ENCODE results near the gene ITGB1BP1. TPM values are rescaled to one million over a fixed set of nuclear protein-coding genes. Genes with fewer than 3 reads are reported as not detected.

The ITGB1BP1 gene
- total RNA-seq, 1 donor from 2014 or later, result 45.7 TPM

DNA sequence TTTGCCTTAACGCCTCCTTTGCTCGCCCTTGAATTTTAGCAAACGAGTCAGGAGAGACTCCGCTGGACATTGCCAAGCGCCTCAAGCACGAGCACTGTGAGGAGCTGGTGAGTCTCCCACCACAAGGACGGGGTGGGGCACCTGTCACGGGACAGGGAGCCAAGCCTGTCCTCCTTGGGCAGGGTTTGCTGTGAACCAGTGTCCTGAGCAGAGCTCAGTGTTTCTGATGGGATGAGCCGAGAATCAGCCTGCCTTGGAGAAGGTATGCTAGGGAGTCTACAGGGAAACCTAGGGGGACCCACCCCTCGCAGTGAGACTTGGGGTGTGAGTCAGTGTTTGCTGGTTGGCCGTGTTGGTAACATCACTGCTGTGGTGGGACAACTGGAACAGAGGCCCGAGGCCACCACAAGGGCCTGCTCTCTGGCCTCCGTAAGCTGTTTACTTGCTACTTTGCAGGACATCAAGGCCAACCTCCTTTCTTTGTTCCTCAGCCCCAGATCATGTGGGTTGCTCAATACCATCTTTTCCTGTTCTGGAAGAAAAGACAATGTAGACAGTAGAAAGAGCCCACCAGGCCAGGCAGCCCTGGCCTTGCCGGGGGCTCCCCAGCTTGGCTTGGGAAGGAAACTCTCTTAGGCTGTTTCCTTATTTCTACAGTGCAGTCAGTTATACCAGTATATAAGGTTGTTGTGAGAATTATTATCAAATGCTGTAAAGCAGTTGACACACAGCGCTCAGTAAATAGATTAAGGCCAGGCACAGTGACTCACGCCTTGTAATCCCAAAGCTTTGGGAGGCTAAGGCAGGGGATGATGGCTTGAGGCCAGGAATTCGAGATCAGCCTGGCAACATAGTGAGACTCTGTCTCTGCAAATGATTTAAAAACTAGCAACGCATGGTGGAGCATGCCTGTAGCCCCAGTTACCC lies 42.4 kb downstream of the ITGB1BP1 start:
- no peak for FAIRE-seq
- no peak for DNase-seq (ENCODE audit: low spot score in 2 of 2)

DNA sequence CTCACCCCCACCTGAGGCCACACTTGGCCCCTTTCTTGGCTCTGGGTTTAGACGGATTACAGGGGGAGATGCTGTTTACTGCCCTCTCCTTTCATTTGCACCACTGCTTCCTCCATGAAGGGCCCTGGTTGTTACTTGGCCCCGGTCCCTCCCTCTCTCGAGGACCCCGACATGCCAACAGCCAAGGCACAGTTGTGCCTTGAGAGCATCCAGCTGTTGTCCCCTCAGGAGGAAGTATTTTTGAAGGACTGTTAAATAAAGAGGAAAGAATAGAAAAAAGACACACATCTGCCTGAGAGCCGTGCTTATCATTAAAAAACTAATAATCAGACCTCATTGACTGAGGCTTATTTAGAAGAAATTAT lies 44.0 kb downstream of the ITGB1BP1 start:
- DNase-seq (ENCODE audit: low spot score in 2 of 2) (no peak), FAIRE-seq (no peak)

DNA sequence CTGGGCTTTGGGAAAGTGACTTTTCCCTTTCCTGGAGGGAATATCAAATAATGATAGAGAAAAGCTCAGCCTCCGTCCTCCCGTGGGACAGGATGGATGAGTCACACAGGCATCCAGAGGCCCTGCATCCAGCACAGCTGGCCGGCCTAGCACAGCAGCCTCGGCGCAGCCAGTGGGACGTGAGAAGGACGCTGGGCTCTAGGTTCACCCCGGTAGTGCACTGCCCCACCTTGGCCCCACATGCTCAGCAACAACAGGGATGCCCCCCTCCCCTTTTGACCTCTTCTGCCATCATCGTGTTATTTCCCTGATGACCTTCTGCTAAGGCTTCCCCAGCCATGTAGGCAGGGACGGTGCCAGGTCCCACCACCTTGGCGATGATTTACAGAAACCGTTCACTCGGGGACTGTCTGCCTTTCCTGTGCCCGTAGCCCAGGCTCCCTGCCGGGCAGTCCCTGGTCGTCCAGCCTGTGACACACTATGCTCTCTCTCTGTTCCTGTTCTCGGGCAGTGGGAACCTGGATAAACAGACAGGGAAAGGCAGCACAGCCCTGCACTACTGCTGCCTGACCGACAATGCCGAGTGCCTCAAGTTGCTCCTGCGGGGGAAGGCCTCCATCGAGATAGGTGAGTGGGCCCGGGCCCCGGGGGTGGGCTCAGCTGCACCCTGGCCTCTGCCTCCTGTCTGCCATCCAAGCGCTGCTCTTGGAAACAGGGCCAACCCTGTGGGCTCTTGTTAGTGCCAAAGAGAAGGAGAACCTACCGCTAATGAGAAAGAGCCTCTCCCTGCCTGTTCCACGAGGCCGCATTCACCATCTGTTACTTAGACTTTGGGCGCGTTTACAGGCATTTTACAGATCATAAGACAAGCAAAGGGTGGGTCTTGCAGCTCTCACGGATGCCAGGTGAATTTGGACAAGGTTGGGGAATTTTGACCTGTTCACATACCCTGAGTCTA lies 44.6 kb downstream of the ITGB1BP1 start:
- DNase-seq (ENCODE audit: low spot score in 2 of 2), result no peak
- FAIRE-seq, result no peak

DNA sequence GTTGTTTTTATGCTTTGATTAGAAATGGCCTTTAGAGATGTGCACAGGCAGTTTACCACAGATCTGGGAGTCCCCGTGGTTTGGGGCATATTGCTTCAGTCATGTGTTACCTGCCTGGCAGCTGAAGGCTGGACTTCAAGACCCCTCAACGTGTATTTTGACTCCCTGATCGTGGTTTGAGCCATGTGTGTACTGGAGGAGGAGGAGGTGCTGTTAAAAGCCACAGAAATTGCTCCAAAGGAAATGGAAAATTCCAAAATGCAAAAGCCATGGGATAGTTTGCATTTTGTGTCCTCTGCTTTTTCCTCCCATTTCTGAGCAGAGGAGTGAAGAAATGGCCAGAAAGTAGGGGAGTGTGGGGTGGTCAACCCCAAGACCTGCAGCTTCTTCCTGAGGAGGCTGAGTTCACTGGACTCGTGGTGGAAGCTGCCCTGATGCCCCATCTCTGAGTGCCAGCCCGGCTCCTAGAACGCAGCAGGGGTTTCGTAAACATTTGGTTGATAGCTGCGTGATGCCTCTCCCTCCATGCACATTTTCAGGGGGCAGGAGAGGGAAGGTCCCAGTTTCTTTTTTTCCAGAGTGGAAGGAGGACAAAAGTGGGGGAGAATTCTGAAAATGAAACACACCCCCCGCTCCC lies 45.7 kb downstream of the ITGB1BP1 start:
- DNase-seq (ENCODE audit: low spot score in 2 of 2), result no peak
- no peak for FAIRE-seq

DNA sequence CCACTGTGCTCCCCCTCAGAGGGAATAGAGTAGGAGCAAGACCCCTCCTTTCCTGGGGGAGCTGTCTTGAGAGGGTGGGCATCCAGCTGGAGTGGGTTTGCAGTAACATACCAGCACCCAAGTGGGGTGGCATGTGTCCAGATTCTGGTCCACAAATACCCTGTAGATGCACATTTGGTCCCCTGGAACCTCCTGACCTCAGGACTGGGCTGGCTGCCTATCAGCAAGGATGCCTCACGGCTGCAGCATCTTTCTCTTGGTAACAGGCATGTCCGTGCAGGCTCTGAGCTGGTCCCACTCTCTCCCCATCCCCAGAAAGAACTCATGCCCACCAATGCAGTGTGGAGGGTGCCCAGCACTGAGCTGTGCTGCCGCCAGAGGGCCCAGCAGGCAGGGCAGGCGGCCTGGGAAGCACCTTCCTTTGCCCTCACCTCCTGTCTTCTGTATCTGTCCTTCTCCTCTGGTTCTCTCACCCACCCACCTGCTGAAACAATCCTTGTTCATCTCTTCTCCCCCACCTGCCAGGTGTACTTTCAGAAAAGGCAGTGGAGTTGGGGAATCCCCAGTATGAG lies 47.4 kb downstream of the ITGB1BP1 start:
- FAIRE-seq (no peak), DNase-seq (ENCODE audit: low spot score in 2 of 2) (no peak)

DNA sequence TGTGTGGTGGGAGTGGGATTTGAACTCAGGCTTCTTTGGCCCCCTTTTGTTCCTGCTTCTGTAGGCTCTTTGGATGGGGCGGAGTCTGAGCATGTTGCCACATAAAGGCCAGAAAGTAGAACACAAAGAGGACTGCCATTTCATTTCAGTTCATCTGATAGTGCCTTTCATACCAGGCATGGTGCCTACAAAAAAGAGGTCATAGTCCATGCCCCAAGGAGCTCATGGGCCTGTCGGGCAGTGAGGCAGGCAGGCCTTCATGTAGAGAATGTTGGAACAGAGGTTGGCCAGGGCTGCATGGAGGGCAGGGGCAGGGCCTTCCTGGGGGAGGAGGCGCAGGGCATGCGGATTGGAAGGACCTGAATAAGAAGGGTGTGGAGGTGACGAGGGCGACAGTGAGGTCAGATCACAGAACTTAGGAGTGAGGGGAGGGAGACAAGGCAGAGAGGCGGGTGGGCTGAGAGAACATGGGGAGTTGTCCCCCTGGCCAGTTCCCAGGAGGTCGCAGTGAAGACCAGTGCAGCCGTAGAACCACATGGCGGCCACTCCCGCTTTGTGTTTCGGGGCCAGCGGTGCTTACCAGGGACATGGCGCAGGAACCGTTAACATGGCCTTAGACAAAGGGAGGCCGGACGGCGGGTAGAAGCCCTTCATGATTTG lies 49.1 kb downstream of the ITGB1BP1 start:
- FAIRE-seq, result no peak
- no peak for DNase-seq (ENCODE audit: low spot score in 2 of 2)

DNA sequence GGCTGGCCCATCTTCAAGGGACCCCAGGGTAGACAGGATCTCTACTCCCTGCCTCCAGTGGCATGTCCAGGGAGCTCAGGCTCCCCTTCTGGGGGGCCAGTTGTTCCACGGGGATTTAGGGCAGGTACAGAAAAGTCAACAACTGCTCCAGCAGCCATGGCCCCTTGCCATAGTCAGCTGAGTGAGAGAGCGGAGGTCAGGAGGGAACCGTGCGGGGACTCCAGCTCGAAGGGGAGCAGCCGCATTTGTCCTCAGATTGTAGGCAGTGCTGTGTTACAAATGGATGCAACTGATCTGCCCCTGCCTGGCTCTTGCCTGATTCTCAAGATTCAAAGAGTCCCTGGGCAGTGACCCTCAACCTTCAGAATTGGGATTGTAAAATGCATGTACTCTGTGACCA lies 49.9 kb downstream of the ITGB1BP1 start:
- FAIRE-seq (no peak), DNase-seq (ENCODE audit: low spot score in 2 of 2) (no peak)

DNA sequence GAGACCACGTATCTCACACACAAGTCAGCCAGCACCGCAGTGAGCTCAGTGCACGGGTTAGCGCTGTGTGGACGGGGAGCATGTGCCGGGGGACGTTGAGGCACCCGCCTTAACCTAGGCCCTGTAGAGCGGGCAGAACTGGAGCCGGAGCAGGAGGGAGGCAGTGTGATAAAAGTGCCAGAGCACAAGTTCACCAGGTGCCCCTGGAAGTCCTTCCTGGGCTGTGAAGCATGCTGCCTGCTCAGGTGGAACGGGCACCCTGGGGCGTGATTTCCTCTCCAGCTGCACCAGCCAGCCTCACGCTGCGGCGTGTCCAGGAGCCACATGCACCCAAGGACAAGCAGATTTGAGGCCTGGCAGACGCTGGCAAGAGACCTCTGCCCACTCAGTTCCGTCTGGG lies 50.3 kb downstream of the ITGB1BP1 start:
- FAIRE-seq (no peak), DNase-seq (ENCODE audit: low spot score in 2 of 2) (no peak)

DNA sequence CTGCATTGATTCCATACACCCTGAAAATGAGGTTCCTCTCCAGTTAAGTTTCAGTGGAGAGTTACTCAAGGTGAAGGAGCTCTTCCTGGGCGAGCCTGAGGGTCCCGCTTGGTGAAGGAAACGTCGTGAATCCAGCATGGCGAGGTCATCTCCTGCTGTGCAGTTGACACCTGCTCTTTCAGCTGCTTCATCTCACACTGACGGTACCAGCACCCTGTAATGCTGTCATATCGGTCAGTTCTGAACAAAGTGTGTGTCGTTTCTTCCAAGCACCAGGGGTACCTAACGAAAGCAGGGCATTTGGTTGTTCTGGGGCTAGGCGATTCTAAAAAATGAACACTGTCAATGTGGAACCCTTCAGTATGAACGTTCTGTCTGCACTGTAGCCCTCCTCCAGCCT lies 52.6 kb downstream of the ITGB1BP1 start:
- DNase-seq (ENCODE audit: low spot score in 2 of 2), result no peak
- FAIRE-seq, result no peak

DNA sequence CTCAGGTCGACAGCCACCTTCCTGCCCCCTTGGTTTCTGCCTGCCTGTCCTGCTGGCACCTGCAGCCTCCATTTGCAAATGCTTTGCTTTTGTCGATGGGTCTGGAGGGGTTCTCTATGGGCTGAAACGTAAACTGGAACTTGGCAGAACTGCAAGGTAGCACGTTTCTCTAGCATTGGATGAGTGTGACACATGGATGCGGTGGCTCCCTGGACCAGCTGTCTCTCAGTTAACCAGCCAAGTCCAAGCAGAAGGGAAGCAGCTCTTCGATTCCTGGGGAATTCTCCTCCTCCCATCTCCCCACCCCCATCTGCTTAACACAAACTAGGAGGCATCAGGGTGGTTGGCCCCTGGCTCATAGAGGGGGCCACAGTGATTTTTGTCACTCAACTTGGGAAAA lies 57.3 kb downstream of the ITGB1BP1 start:
- no peak for FAIRE-seq
- DNase-seq (ENCODE audit: low spot score in 2 of 2), result no peak

DNA sequence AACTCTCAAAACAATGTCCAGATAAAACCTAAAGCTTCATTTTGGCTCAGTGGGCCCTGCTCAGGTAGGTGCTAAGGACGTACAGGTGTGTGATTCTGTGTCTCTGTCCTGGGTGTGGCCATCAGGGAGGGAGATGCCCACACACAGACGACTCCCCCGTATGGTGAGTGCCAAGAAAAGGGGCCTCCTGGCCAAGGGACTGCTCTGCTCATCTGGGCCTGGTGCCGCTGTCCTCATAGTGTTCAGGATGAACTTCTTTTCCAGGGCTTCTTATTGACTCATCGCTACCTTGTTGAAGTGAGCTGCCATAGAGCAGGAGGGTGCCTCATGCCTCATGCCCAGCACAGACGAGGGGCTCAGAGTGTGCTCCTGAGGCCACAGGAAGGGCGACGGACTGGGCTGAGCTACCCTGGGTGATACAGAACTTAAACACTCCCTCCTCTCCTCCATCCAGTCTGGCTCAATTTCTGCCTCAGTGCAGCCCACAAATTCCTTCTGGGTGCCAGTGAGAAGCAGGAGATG lies 57.8 kb downstream of the ITGB1BP1 start:
- DNase-seq (ENCODE audit: low spot score in 2 of 2) (no peak), FAIRE-seq (no peak)

DNA sequence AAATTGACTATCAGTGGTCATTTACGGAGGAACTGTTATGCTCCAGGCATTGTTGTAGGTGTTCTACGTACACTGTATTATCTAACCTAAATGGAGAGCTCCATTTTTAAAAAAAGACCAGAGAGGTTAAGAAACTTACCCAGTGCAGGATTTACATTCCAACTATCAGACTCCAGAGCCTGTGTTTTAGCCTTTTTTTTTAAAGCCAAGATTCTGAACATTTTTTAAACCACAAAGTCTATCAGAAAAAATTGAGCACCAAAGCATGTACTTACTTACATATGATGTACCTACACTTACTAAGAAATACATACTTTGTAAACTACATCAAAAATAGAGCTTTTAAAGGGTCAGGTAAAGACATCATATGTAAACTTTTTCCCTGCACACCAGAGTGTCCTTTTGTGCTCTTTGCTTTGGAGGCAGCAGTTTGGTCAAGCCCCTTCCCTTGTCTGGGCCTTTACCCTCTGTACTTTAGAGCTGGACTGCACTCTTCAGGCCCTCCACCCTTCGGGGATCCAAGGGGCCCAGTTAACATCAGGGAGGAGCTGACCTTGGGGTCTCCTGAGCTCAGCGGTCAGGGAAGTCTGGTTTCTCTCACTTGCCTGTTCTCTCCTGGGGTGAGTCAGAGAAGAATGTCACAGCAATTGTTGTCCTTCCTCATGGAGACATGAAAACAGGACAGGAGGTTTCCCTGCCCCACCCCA lies 58.4 kb downstream of the ITGB1BP1 start:
- FAIRE-seq, result no peak
- no peak for DNase-seq (ENCODE audit: low spot score in 2 of 2)

DNA sequence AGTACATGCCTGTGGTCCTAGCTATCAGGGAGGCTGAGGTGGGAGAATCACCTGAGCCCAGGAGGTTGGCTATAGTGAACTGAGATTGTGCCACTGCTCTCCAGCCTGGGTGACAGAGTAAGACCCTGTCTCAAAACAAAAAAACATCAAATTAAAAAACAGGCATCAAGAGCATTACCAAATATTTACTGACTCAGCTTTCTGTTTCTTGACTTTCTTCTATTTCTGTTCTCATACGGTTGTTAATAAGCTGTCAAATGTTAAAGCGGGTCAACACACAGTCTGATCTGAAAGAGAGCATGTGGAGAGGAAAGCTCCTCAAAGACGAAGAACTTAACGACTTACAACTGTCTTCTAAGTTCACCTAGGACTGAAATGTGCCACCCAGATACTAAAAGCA lies 59.0 kb downstream of the ITGB1BP1 start:
- FAIRE-seq (no peak), DNase-seq (ENCODE audit: low spot score in 2 of 2) (no peak)

DNA sequence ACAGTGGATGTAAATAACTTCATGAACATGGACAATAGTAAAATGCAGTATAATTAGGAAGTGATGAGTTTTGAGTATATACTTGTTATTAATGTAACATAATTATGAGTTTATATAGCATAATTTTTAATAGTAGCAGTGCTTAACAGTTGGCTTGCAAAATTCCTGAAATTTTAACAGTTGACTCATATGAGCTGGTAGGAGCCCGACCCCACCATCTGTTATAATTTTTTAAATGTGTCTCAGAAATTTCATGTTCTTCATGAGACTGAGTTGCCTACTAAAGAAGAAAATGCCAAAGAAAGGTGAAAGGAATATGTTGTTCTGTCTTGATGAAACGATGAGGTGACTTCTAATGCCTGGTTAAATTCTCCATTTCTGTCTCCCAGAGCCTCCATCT lies 62.6 kb downstream of the ITGB1BP1 start:
- FAIRE-seq, result no peak
- DNase-seq (ENCODE audit: low spot score in 2 of 2), result no peak

DNA sequence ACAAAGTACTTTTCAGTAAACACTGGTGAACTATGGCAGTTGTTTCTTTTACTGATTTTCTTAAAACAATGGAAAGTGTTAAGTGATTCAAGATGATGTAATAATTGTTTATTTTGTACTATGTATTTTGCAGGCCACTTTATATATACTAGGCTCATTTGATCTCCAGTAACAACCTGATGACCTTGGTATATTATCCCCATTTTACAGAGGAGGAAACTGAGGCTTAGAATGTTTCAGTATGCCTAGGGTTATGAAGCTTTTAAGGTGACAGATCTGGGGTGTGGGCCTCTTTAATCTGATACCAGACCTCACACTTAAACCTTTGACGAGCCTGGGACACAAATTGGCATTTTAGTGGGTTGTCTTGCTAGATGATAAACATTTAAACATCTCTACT lies 63.2 kb downstream of the ITGB1BP1 start:
- FAIRE-seq, result no peak

DNA sequence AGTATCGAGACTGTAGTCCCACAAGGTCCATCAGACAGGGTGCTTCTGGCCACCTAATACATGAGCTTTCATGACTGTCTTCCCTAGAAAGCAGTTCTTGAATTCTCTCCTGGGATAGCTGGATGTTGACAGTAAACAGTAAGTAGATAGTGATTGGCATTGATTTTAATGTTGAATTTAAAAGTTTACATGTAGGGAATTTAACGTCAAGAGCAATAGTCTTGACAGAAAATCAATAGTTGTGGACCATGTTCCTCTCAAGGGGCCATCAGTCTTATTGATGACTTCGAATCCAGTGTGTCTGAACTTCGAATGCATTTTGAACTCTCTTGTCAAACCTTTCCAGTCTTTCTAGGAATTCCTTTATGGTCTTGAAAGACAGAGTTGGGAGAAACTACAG lies 63.9 kb downstream of the ITGB1BP1 start:
- FAIRE-seq (no peak), DNase-seq (ENCODE audit: low spot score in 2 of 2) (no peak)

More for the DNA sequence above, 63.2 kb downstream of the ITGB1BP1 start:
- no peak for DNase-seq (ENCODE audit: low spot score in 2 of 2)

DNA sequence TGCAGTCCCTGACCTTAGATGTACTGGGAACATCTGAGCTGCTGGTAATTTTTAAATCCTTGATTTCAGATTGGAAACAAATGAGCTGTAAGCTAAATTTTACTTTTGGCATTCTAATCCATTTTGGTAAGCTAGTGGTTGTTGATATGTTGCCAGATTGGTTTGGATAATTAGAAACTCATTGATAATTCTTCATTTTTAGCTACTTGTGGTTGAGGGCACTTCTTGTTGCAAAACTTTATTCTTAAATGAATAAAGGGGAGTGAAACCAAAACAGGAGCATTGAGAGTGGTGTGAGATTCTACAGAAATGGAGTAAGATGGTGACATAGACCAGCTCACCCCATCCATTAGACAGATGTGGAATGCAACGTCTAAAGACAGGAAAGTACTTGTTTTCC lies 64.5 kb downstream of the ITGB1BP1 start:
- DNase-seq (ENCODE audit: low spot score in 2 of 2) (no peak), FAIRE-seq (no peak)

DNA sequence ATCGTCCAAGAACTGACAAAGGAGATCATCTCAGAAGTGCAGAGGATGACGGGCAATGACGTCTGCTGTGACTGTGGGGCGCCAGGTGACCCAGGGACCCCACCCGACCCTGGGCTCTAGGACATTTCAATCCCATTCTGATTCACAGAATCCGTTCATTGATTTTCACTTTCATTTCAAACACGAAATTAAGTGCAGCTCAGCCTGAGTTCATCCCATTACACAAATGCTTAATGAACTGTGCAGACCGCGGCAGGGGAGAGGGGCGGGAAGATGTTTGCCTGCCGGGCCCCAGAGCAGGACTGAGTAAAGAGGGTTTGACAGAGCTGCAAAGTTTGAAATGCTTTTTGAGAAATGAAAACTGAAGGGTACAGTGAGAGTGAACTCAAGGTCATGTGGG lies 67.1 kb downstream of the ITGB1BP1 start:
- DNase-seq (ENCODE audit: low spot score in 2 of 2) (no peak), FAIRE-seq (no peak)

DNA sequence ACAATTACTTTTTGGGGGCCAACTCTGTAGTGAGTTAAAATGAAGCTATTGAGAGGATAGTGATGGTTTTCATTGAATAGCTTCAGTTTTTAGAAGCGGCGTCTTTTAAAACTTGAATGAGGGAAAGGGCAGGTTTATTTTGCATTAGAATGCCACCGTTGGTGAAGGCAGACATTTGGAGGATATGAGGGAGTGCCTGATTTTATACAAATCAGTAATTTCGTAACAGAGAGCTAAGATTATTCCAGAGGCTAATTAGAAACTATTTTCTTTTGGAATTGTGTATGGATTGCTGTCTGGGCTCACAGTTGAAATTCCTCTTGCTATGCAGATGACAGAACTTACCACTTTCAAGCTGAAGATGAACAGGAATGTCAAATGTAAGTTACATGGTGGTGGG lies 67.6 kb downstream of the ITGB1BP1 start:
- DNase-seq (ENCODE audit: low spot score in 2 of 2) (no peak), FAIRE-seq (no peak)
